KMS-11 (cell line): Measurements from ENCODE around the gene SYVN1.
A peak's percentile ranks its signal among the peaks of the same experiment; 100 is the strongest.

Experiments
- H2AFZ ChIP-seq: fragments of 200-600 bp; sonication (generic); 2 replicates; pipeline ENCODE4 v1.6.1; 2016; ENCODE audit warnings: antibody characterized with exemption, mixed run types, low read depth
- H3K27ac ChIP-seq: fragments of 200-600 bp; sonication (generic); 2 replicates; pipeline ENCODE4 v1.6.1; 2016; ENCODE audit warnings: mild to moderate bottlenecking, mixed run types
- H3K27me3 ChIP-seq: fragments of 200-600 bp; sonication (generic); 2 replicates; pipeline ENCODE4 v1.6.1; 2017; ENCODE audit warnings: mild to moderate bottlenecking, low read depth, mixed run types, moderate library complexity; ENCODE audit not compliant: insufficient read depth
- H3K36me3 ChIP-seq: fragments of 200-600 bp; sonication (generic); 2 replicates; pipeline ENCODE4 v1.6.1; 2017; ENCODE audit warnings: mild to moderate bottlenecking, mixed run types; ENCODE audit not compliant: insufficient read depth
- H3K4me1 ChIP-seq: fragments of 200-600 bp; sonication (generic); 2 replicates; pipeline ENCODE4 v1.6.1; 2016; ENCODE audit warnings: mild to moderate bottlenecking, low read depth, mixed run types; ENCODE audit not compliant: poor library complexity, severe bottlenecking
- H3K4me2 ChIP-seq: fragments of 200-600 bp; sonication (generic); 2 replicates; pipeline ENCODE4 v1.7.0; 2016; ENCODE audit warnings: mild to moderate bottlenecking, mixed run types
- H3K4me3 ChIP-seq: fragments of 200-600 bp; sonication (generic); IDR thresholded peaks from 2 replicates; pipeline ENCODE4 v1.6.1; 2017; ENCODE audit warnings: low read depth, low read length, mixed read lengths; ENCODE audit not compliant: insufficient read depth
- H3K79me2 ChIP-seq: fragments of 200-600 bp; sonication (generic); 2 replicates; pipeline ENCODE4 v1.6.1; 2016; ENCODE audit warnings: low read depth, mixed run types; ENCODE audit not compliant: insufficient read depth
- H3K9ac ChIP-seq: fragments of 200-600 bp; sonication (generic); 2 replicates; pipeline ENCODE4 v1.6.1; 2016; ENCODE audit warnings: mild to moderate bottlenecking, mixed run types
- H4K20me1 ChIP-seq: fragments of 200-600 bp; sonication (generic); 2 replicates; pipeline ENCODE4 v1.6.1; 2016; ENCODE audit warnings: mild to moderate bottlenecking, mixed run types; ENCODE audit not compliant: insufficient read depth
- CTCF ChIP-seq: fragments of 200-600 bp; sonication (generic); conservative IDR thresholded peaks from 2 replicates; pipeline ENCODE4 v1.6.1; 2017; ENCODE audit warnings: low read depth, mild to moderate bottlenecking, antibody characterized with exemption, low read length, moderate library complexity, mixed read lengths

SYVN1 gene

GRCh38 chr11:65117206-65118096 lies 16.9 kb downstream of the SYVN1 start, which contains the start of gene ZNHIT2:
ZNHIT2 (minus strand) TSS chr11:65117701; CDS start chr11:65117653, 48 bp downstream.
- H3K9ac ChIP-seq: peak within 1 kb of the TSS; percentile 95
- H3K4me1 ChIP-seq: peaks cover 46% of the 10 kb centered on the region
- peaks cover 50% of the 10 kb centered on the region for H3K79me2 ChIP-seq
- no peaks in the 10 kb centered on the region for H3K36me3 ChIP-seq
- peak within 1 kb of the TSS; percentile 99 for H3K27ac ChIP-seq
- TF ChIP-seq CTCF: peak; percentile 94
- H4K20me1 ChIP-seq: no peaks in the 10 kb centered on the region
- no peak within 1 kb of the TSS for H3K4me3 ChIP-seq
- no peaks in the 10 kb centered on the region for H3K27me3 ChIP-seq
- 0 out of 2 replicates have a peak within 1 kb of the TSS, but pooled peaks have one; percentile 6 for H2AFZ ChIP-seq
- peak within 1 kb of the TSS; percentile 89 for H3K4me2 ChIP-seq

- Histone ChIP-seq H3K4me1 (peaks cover 46% of the 10 kb centered on the region), H2AFZ (0 out of 2 replicates have a peak overlapping the region, but pooled peaks have one; percentile 6), H3K9ac (peak overlapping the region; percentile 95), H3K4me3 (no peak overlapping the region), H3K27ac (peak overlapping the region; percentile 99), H3K79me2 (peaks cover 47% of the 10 kb centered on the region), H3K27me3 (no peaks in the 10 kb centered on the region), H4K20me1 (no peaks in the 10 kb centered on the region), H3K36me3 (no peaks in the 10 kb centered on the region), H3K4me2 (peak overlapping the region; percentile 89)
- no peak for TF ChIP-seq CTCF
Observed at GRCh38 chr11:65116370-65117205, 17.7 kb downstream of the SYVN1 start.

GRCh38 chr11:65115361-65116082 lies 18.8 kb downstream of the SYVN1 start:
- Histone ChIP-seq H3K4me1 (peaks cover 50% of the 10 kb centered on the region), H3K27me3 (no peaks in the 10 kb centered on the region), H3K79me2 (peaks cover 36% of the 10 kb centered on the region), H3K4me2 (peak overlapping the region; percentile 89), H3K4me3 (no peak overlapping the region), H3K27ac (peak overlapping the region; percentile 99; the same call in 1 of the 2 replicates), H3K9ac (no peak overlapping the region), H3K36me3 (no peaks in the 10 kb centered on the region), H2AFZ (no peak overlapping the region), H4K20me1 (no peaks in the 10 kb centered on the region)
- no peak for TF ChIP-seq CTCF

GRCh38 chr11:65114538-65115171 lies 19.7 kb downstream of the SYVN1 start:
- Histone ChIP-seq H3K4me2 (no peak overlapping the region), H4K20me1 (no peaks in the 10 kb centered on the region), H2AFZ (no peak overlapping the region), H3K27me3 (no peaks in the 10 kb centered on the region), H3K27ac (no peak overlapping the region), H3K9ac (no peak overlapping the region), H3K4me3 (no peak overlapping the region), H3K4me1 (peaks cover 49% of the 10 kb centered on the region), H3K79me2 (peaks cover 27% of the 10 kb centered on the region), H3K36me3 (no peaks in the 10 kb centered on the region)
- no peak for TF ChIP-seq CTCF
